Stimulated activated CD4-positive, alpha-beta T cell treated with anti-CD3 and anti-CD28 coated beads, Interleukin-4, amount 100 ng/mL, for 48 hours (primary cell): ENCODE data around the gene GCLM.
"Not testable (repeated sequence)": the region's sequence is repeated elsewhere in the genome, so short reads cannot be mapped to it uniquely, and the experiment has no call there.

Source experiments
- DNase-seq, 2 donors: peaks; one replicate each; pipeline ENCODE4 v3.0.0-alpha.2; 2020; ENCODE audit warnings: low read depth in 2 of 2

GCLM gene, protein sequence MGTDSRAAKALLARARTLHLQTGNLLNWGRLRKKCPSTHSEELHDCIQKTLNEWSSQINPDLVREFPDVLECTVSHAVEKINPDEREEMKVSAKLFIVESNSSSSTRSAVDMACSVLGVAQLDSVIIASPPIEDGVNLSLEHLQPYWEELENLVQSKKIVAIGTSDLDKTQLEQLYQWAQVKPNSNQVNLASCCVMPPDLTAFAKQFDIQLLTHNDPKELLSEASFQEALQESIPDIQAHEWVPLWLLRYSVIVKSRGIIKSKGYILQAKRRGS

DNA sequence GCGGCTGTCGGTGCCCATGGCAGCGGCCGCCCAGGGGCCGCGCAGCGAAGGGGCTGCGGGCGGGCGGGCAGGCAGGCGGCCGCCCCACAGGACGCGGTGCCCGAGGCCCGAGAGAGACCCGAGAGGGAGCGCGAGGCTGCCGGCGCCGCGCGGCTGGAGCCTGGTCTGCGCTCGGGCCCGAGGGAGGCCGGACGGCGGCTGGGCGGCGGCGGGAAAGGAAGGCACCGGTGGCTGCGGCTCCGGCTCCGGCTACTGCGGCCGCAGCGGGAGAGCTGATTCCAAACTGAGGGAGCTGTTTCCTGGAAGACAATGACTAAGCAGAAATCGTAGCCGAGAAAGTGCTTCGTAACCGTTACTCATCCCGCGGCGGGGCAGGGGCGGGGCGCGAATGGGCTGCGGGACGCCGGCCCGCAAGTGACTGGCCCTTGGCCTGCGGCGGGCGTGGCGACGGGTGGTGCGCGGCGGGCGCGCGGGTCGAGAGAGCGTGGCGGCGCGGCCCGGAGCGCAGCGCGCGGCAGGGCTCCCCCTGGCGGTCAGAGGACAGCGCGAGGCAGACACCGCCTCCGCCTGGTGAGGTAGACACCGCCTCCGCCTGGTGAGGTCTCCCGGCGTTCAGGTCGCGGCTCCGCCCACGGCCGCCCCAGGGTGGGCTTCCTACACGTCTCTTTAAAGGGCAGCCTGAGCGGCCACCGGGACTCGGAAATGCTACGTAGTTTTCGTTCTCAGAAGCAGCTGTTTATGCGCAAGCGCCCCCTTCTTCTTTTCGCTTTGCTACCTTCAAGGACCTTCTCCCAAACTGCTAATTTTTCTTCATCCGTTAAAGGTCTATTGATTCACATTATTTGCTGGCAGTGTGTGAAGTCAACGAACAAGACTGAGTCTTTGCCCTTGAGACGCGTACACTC is at the start of gene GCLM:
Gene GCLM (minus strand): TSS at position 285 of the 905 bp plus-strand sequence. CDS start 267 bp downstream, at position 18.
- DNase-seq: peak; percentile 87 to 88

DNA sequence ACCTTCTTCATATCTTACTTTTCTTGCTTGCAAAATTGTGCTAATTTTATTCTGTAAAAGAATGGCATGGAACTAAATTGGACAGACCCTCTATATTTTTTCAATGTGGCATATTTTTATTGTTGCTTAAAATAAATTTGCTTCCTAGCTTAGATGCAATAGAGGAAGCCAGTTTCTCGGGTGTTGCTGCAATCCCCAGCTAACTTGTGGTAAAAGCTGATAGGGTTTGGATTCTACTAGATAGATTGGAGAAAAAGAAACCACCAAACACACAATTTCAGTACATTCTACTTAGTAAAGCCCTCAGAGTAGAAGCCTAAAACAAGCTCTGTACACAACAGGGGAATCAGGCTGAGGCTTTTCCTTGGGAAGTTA is 49.5 kb upstream of the GCLM start:
- no peak for DNase-seq

DNA sequence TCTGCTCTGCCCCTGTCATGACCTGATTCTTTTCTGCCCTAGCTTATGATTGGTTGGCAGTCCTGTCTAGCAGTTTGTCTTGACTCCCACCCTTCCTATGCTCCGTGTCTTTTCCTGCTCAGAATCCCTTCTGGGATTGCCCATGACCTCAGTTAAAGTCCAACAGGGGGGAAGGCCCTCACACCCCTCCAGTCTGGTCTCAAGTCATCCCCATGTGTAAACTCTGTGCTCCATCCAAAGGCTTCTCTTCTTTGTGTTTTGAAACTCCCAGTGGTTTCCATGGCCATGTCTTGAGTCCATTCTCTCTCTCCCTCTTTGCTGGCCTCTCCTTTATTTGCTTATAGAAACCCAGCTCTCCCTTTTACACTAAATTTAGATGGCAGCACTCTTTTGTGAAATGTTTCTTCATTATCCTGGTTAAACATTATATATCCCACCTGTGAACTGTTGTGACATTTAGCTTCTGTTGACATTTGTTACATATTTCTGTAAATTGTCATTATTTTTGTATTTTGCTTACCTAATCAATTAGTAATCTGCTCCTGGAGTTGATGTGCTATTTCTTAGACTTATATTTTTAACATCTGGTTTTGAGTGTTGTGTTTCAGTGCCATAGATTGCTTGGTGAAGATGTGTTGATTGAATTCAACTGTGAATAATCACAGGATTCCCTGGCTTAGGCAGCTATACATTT is 48.9 kb upstream of the GCLM start:
- DNase-seq: no peak

DNA sequence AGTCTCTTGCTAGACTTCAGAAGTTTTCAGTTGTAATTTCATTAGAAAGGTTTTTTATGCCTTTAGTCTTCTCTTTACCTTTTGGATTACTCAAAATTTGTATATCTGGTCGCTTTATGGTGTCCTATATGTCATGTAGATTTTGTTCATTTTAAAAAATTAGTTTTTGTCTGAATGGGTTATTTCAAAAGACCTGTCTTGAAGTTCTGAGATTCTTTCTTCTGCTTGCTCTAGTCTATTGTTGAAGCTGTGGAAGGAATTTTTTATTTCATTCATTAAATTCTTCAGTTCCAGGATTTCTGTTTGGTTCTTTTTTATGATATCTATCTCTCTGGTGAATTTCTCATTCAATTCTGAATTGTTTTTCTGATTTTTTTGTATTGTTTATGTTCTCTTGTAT is 46.5 kb upstream of the GCLM start:
- DNase-seq: no peak

DNA sequence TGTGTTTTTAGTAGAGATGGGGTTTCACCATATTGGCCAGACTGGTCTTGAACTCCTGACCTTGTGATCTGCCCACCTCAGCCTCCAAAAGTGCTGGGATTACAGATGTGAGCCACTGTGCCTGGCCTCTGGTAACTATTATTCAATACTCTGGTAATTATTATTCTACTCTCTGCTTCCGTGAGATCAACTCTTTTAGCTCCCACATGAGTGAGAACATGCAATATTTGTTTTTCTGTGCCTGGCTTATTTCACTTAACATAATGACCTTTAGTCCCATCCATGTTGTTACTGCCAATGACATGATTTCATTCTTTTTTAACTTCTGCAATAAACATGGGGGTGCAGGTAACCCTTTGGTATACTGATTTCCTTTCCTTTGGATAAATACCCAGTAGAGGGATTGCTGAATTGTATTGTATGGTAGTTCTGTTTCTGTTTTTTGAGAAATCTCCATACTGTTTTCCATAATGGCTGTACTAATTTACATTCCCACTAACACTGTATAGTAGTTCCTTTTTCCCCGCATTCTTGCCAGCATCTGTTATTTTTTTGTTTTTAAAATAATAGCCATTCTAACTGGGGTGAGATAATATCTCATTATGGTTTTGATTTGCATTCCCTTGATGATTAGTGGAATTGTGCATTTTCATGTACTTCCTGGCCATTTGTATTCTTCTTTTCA is 37.9 kb upstream of the GCLM start:
- not testable (repeated sequence) for DNase-seq

DNA sequence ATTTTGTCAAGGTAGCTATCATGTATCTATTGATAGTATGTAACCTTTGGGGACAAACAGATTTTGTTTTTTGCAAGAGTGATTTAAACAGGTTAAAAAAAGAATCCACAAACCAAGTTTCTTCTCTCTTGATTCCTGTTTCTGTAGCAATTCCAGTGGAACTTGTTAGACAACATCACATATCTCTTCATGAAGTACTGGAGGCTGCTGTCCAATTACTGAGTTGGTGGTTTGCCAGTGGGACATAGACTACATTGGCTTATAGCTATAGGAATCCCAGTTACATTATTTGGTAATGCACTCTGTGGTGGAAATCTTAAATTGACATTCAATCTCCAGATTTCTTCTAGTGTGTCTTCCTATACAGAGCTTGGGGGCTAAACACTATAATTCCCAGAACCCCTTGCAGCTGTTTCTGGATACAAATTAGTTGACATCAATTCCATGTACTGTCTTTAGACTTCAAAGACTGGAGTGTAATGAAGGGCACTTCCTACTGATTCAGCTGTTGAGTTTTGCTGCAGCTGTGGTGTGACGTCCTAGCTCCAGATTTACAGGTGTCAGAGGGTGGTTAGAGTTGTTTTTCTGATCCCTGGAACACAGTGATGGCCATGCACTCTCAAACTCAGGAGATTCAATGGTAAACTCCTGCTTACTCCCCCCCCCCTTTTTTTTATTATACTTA is 29.4 kb upstream of the GCLM start:
- DNase-seq: no peak

DNA sequence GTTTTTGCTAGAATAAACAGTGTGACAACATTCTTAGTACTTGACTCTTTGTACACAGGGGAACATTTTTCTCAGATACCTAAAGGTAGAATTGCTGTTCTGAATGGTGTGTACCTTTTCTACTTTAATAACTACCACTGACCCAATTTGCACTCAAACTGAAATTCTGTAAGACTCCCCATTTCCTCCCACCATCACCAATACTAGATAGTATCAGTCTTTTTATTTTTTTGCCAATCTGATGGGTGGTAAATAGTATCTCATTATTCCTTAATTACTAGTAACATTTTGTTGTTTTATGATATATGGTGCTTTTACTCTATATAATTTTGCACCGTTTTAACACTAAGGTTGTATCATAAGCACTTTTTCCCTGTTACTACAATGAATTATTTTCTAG is 28.8 kb upstream of the GCLM start:
- DNase-seq: no peak

DNA sequence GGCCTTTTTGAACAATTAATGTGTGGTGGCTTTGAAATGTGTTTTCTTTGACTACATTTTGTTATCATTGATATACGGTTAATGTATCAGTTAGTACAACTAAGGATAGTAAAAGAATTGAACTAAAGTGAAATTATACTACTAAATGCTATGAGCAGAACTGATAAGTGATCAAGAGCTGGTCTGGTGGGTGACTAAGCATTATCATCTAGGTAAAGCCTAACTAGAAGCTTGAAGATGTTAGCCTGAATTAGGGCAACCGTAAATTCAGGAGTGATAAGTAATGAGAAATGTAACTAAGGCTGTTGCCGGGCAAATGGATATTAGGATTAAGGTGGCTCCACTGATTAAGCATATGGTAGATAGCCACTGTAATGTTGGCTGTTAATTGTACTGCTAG is 16.0 kb upstream of the GCLM start:
- DNase-seq: no peak

DNA sequence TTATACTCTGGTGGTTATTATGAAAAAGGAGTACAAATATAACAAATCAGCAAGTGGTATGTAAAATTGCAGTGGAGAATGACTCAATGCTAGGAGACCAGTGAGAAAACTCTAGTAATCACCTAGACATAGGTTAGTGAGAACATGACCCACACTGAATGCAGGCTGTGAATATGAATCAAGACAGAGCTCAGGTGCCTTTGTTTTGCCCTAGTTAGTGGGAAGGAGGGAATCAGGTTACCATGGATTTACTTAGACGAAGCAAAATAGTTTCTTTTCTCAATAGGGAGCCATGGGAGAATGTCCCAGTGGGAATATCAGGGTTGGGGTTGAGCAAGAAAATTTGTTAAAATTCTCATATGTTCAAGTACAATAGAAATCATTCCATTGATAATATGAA is 10.6 kb upstream of the GCLM start:
- DNase-seq: no peak

DNA sequence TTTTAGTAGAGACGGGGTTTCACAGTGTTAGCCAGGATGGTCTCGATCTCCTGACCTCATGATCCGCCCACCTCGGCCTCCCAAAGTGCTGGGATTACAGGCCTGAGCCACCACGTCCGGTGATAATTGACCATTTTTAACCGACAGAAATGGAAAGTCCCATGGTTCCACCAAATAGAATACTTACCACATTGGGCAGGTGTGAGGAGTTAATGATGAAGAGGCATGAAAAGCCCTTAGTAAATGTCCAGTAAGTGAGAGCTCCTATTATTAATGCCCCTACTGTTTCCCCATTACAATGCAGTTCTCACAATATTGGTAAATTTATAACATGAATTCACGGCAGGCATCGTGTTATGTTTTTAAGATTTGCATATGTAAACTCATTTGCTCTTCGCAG is 8.1 kb upstream of the GCLM start:
- DNase-seq: no peak

DNA sequence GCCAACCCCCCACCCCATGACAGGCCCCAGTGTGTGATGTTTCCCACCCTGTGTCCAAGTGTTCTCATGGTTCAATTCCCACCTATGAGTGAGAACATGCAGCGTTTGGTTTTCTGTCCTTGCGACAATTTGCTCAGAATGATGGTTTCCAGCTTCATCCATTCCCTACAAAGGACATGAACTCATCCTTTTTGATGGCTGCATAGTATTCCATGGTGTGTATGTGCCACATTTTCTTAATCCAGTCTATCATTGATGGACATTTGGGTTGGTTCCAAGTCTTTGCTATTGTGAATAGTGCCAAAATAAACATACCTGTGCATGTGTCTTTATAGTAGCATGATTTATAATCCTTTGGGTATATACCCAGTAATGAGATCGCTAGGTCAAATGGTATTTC is 1.6 kb upstream of the GCLM start:
- not testable (repeated sequence) for DNase-seq

DNA sequence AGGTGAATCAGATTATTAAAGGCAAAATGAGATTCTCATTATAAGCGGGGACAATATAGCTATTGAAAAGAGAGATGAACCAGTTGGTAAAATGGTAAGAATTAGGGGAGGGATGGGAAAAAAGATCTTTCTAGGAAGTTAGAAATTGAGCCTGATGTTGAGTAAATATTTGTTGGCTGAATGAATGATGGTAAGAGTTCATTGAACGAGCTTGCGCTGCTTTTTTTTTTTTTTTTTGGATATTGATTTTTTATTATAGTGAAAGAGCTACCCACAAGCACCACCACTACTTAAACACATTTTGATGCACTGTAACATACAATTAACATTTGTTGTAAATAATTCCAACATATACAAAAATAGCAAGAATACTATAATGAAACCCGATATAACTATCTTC is 1.1 kb upstream of the GCLM start:
- no peak for DNase-seq

DNA sequence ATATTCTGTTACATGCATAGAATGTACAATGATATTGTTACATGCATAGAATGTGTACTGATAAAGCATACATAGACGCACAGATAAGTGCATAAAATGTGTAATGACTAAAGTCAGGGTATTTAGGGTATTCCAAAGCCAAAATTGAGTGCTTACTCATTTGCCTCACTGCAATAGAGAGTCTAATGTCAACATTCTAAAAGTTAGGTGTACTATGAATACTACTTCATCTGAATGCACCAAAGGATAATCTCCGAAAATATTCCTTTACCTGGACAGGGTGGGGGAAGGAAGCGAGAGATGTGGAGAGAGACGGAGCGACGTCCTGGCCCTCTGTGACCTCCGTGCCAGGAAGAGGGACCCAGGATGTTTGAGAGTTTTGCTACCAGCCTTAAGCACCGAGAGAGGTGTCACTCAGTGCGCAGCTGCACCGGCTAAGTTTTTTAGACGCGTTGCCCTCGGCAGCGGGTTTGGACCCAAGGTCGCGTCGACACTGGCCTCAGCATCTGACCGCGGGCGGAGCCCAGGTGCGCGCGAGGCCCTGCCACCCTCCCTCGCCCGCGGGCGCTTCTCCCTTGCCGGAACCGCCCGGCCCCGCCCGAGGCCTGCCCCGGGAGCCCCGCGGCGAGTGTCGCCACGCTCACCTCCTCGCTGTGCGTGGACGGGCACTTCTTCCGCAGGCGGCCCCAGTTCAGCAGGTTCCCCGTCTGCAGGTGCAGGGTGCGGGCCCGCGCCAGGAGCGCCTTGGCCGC is 660 bp downstream of the GCLM start:
- DNase-seq: peak; percentile 16 to 28

DNA sequence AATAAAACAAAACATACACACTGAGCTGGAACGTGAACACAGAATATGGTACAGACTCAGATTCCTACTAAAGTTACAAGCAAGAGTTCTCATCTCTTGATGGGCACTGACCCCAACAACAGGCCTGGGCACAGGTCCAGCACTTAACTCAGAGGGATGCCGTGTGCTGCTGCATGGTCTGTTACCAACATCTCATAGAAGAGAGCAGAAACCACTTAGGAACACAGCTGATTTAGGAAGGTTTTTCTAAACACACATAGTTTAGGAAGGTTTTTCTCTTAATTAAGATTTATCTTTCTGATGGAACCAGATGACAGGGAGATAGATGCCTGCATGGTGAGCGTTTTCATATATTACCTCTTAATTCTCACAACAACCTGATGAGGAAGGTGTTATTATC is 1.5 kb downstream of the GCLM start:
- no peak for DNase-seq

DNA sequence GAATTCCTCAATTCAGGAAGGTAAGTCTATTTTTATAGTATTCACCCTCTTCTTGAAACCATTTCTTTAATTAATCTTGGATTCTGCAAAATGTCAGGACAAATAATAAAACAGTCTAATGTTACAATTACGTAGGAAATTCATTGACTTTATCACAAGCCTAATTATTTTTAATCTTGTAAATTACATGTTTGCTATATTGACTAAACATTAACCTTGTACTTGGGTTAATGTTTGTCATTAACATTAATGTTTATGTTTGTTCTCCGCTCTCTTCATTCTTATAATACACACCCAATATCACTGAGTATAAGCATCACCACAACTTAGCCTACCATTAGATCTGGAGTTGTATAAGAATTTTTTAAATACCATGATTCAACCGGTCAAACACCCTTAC is 2.8 kb downstream of the GCLM start:
- no peak for DNase-seq

DNA sequence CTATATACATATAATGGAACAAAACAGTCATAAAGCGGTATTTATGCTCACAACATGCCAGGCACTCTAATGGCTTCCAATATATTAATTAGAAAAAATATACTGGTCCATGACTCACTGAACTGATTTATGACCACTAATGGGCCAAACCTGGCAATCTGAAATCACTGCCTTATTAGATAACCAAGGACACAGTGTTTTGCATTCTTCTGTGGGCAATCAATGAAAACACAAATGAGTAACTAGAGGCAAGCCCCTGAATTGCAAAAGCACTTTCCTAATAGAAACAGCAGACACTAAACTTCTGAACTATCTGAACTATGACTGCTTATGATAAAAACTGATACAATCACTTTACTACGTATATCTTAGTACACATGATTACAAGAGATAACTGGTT is 3.5 kb downstream of the GCLM start:
- no peak for DNase-seq

DNA sequence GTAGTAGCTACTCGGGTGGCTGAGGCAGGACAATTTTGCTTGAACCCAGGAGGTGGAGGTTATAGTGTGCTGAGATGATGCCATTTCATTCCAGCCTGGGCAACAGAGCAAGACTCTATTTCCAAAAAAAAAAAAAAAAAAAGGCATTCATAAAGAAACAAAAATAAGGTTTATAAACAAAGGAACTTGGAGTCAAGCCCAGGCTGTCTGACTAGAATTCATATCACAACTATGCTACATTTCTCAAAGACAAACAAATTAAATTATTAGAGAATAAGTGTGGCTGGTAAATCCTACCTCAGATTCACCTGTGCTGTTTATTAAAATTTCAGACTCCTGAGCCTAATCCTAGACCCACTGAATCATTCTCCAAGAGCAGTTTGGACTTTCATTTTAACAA is 4.2 kb downstream of the GCLM start:
- no peak for DNase-seq

DNA sequence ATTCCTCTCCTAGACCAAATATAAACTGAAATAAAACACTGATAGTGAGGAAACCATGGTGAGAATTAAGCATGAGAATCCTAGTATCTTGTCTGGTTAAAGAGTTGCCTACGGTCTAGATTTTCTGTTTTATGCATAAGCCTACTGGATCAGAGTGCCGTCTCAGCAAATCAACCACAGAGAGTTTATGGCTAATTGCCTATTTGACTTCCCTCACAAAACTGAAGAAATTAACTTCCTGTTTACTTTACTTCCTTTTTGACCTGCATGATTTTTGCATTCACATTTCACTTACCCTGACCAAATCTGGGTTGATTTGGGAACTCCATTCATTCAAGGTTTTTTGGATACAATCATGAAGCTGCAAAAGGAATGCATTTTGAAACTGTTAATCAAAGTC is 5.0 kb downstream of the GCLM start:
- DNase-seq: no peak

DNA sequence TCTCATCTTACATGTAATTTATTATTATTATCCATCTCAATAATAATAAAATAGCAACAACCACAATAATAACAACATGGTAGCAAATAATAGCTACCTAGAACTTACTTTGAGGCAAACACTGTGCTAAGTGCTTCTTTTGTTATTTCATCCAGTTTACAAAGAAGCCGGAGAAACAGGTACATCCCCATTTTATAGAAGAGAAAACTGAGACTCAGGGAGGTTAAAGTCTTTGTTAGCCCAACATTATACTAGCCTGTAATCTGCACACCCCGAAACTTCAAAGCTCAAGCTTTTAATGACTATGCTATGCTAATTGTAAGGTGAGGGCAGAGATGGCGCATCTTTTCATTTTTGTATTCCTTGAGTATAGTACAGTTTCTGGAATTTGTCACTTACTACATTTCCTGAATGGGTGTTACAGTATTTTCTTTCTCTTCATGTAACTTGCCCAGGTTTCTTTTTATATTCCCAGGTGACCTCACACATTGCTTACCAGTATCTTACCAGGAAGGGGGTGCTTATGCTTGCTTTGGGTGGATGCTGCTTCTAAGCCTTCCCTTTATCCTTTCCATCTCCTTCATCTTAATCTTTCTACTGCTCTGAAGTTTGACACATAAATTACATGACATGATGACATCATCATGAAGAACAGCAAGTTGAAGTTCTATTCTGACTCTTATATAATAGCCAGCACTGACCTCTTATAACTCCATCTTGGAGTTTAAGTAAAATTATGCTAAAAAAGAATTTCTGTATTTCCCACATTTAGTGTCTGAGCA is 8.3 kb downstream of the GCLM start:
- no peak for DNase-seq
